IMR-90 (cell line): Measurements from ENCODE around the gene SCG5. TPM values are rescaled to one million over a fixed set of nuclear protein-coding genes. Genes with fewer than 3 reads are reported as not detected.

Source experiments
- ATAC-seq: fragments of 200-7000 bp; cut with Tn5 transposase; 2 replicates; pipeline ENCODE4 v1.9.1; 2020; ENCODE audit warnings: low read depth, mild to moderate bottlenecking, moderate library complexity
- BruUV-seq: library from RNA; stranded (reverse); fragments of 400-500 nt; replicated peaks from 2 replicates; lab custom pipeline; 2021; lab: Mats Ljungman, UMichigan
- CTCF ChIA-PET: fragments of 300-600 bp; formaldehyde crosslinking; extraction: SDS; loops from one replicate; lab custom pipeline; 2021; ENCODE audit warnings: antibody characterized with exemption; lab: Yijun Ruan, JAX
- POLR2A ChIA-PET: fragments of 300-600 bp; sonication (Branson Sonifier 250); formaldehyde crosslinking; loops from one replicate; lab custom pipeline; 2022; ENCODE audit warnings: antibody characterized with exemption; ENCODE audit not compliant: unreplicated experiment; lab: Charles Lee
- DNase-seq: peaks from one replicate; pipeline ENCODE4 v3.0.0; 2013
- H2AFZ ChIP-seq: replicated peaks from 2 replicates; pipeline ENCODE3; 2013; ENCODE audit warnings: low read length, mild to moderate bottlenecking; ENCODE audit not compliant: poor library complexity
- H2AK5ac ChIP-seq: 2 replicates; pipeline ENCODE4 v1.6.1; 2013; ENCODE audit warnings: low read depth, low read length, inconsistent platforms
- H2AK9ac ChIP-seq: replicated peaks from 2 replicates; pipeline ENCODE3; 2013; ENCODE audit warnings: mild to moderate bottlenecking, low read depth, low read length, moderate library complexity; ENCODE audit not compliant: poor library complexity
- H2BK120ac ChIP-seq: 2 replicates; pipeline ENCODE4 v1.6.1; 2013; ENCODE audit warnings: low read depth, low read length, inconsistent platforms
- H2BK15ac ChIP-seq: 3 replicates; pipeline ENCODE4 v1.6.1; 2013; ENCODE audit warnings: low read depth, low read length, inconsistent platforms
- H2BK20ac ChIP-seq: 2 replicates; pipeline ENCODE4 v1.6.1; 2013; ENCODE audit warnings: low read depth, mild to moderate bottlenecking, inconsistent platforms, low read length, moderate library complexity
- H2BK5ac ChIP-seq: 2 replicates; pipeline ENCODE4 v1.6.1; 2013; ENCODE audit warnings: mild to moderate bottlenecking, low read depth, low read length, inconsistent platforms; ENCODE audit not compliant: poor library complexity, severe bottlenecking
- H3K14ac ChIP-seq: replicated peaks from 2 replicates; pipeline ENCODE4 v1.6.1; 2013; ENCODE audit warnings: low read depth, low read length, inconsistent platforms
- H3K18ac ChIP-seq: 2 replicates; pipeline ENCODE4 v1.6.1; 2013; ENCODE audit warnings: low read depth, low read length, control low read depth
- H3K23ac ChIP-seq: 2 replicates; pipeline ENCODE4 v1.6.1; 2013; ENCODE audit warnings: low read depth, low read length, inconsistent platforms
- H3K27ac ChIP-seq: 2 replicates; pipeline ENCODE4 v1.5.1; 2013; ENCODE audit warnings: mild to moderate bottlenecking, control low read depth, low read length; ENCODE audit not compliant: insufficient read depth
- H3K27me3 ChIP-seq: 2 replicates; pipeline ENCODE4 v1.6.1; 2013; ENCODE audit warnings: low read length; ENCODE audit not compliant: control insufficient read depth, insufficient read depth
- H3K36me3 ChIP-seq: 2 replicates; pipeline ENCODE4 v1.6.1; 2013; ENCODE audit warnings: low read length, mixed read lengths; ENCODE audit not compliant: control insufficient read depth, insufficient read depth
- H3K4ac ChIP-seq: 2 replicates; pipeline ENCODE4 v1.6.1; 2013; ENCODE audit warnings: low read depth, low read length, inconsistent platforms
- H3K4me1 ChIP-seq: 2 replicates; pipeline ENCODE4 v1.6.1; 2013; ENCODE audit warnings: low read length, mixed read lengths; ENCODE audit not compliant: control insufficient read depth, insufficient read depth
- H3K4me2 ChIP-seq: 2 replicates; pipeline ENCODE4 v1.6.1; 2013; ENCODE audit warnings: low read depth, mild to moderate bottlenecking, control low read depth, low read length, moderate library complexity
- H3K4me3 ChIP-seq: 2 replicates; pipeline ENCODE4 v1.5.1; 2013; ENCODE audit warnings: low read depth, mild to moderate bottlenecking, control low read depth, low read length, moderate library complexity; ENCODE audit not compliant: insufficient read depth
- H3K56ac ChIP-seq: 2 replicates; pipeline ENCODE4 v1.6.1; 2013; ENCODE audit warnings: low read length, inconsistent platforms; ENCODE audit not compliant: insufficient read depth; ENCODE audit errors: extremely low read depth
- H3K79me1 ChIP-seq, 2 experiments: 2 replicates each; pipeline ENCODE4 v1.6.1; 2013; ENCODE audit warnings: low read length in 2 of 2, inconsistent platforms in 1 of 2, low read depth in 1 of 2
- H3K9ac ChIP-seq: 2 replicates; pipeline ENCODE4 v1.6.1; 2013; ENCODE audit warnings: low read depth, low read length, control low read depth
- H3K9me1 ChIP-seq: 2 replicates; pipeline ENCODE4 v1.6.1; 2013; ENCODE audit warnings: low read length, inconsistent platforms; ENCODE audit not compliant: insufficient read depth
- H3K9me3 ChIP-seq: 2 replicates; pipeline ENCODE4 v1.6.1; 2013; ENCODE audit warnings: low read length; ENCODE audit not compliant: control insufficient read depth, insufficient read depth
- H4K20me1 ChIP-seq: 2 replicates; pipeline ENCODE4 v1.6.1; 2013; ENCODE audit warnings: low read length, inconsistent platforms; ENCODE audit not compliant: insufficient read depth
- H4K5ac ChIP-seq: 2 replicates; pipeline ENCODE4 v1.6.1; 2013; ENCODE audit warnings: mild to moderate bottlenecking, low read depth, low read length, control low read depth
- H4K8ac ChIP-seq, 2 experiments: 2 replicates each; pipeline ENCODE4 v1.6.1; 2013; ENCODE audit warnings: low read depth in 2 of 2, low read length in 2 of 2, control low read depth in 1 of 2, inconsistent platforms in 1 of 2
- H4K91ac ChIP-seq: 2 replicates; pipeline ENCODE4 v1.6.1; 2013; ENCODE audit warnings: low read depth, low read length, inconsistent platforms; ENCODE audit not compliant: insufficient read depth
- MAFK ChIP-seq: IDR thresholded peaks from 2 replicates; pipeline ENCODE4 v1.6.1; 2012; ENCODE audit warnings: low read depth, low read length, improper control_type of control experiment
- POLR2A ChIP-seq: IDR thresholded peaks from 2 replicates; pipeline ENCODE4 v1.6.1; 2012; ENCODE audit warnings: mild to moderate bottlenecking, low read depth, low read length
- dilution Hi-C: fragments of 300-500 bp; cut with HindIII; formaldehyde crosslinking; loops from one replicate; pipeline ENCODE4 v1.14.3; 2018; ENCODE audit warnings: low sequenced_read_pairs; ENCODE audit not compliant: unreplicated experiment
- in situ Hi-C: fragments of 300-500 bp; cut with MboI; formaldehyde crosslinking; loops from 3 replicates; pipeline ENCODE4 v1.14.3; 2019; ENCODE audit warnings: low sequenced_read_pairs, inconsistent platforms, mixed read lengths
- intact Hi-C: fragments of 100-400 bp; cut with micrococcal nuclease; formaldehyde crosslinking; loops from 2 replicates; pipeline ENCODE4 v1.10.0; 2022
- polyA plus RNA-seq, 3 experiments: library from polyadenylated mRNA; depleted of rRNA; stranded (reverse); fragments of >200 nt; gene quantifications; 2 replicates each; pipeline ENCODE4 v1.2.3, GENCODE V29; 2012; ENCODE audit warnings: low replicate concordance in 1 of 3
- total RNA-seq: library from RNA; depleted of rRNA; stranded (reverse); fragments of >200 nt; gene quantifications from 2 replicates; pipeline ENCODE4 v1.2.3, GENCODE V29; 2012
- TF ChIP-seq, protein P1 (sequence below): fragments of 150-350 bp; IDR thresholded peaks from 2 replicates; pipeline ENCODE4 v1.6.1; 2016; ENCODE audit warnings: low read depth, mild to moderate bottlenecking, low read length, moderate library complexity, borderline replicate concordance

SCG5 gene
- total and polyA plus RNA-seq, 2 of the 4 experiments (the other 2 are of a cell fraction) = 7.9 to 16.8 TPM

DNA sequence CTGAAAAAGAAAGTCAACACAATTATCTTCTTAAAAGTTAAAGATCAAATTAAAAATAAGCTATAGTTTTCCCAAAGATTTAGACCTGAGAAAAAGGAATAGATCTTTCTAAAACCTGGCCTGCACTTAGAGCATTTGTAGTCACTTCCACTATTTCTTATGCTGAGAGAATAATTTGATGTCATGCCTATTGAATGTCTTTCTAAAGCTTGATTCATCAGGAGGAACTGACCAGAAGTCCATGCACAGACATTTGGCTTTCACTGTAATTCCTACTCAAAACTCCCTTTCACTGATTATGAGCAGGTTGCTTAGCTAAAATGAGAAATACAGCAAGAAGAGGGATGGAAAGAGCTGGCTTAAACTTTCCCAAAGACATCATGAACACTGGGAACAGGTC lies 80.6 kb downstream of the SCG5 start:
- Histone ChIP-seq H3K4ac (no peak overlapping the region; the same call in 1 of the 2 replicates), H3K79me1 (peaks cover 0 to 25% of the 10 kb centered on the region in 2 experiments; a peak in 2 of 4 replicates), H4K91ac (no peak overlapping the region), H2AFZ (no peak overlapping the region), H3K36me3 (peaks cover 41% of the 10 kb centered on the region), H3K4me2 (peak overlapping the region; percentile 64), H4K8ac (no peak overlapping the region; a peak in 1 of 4 replicates), H2BK15ac (no peak overlapping the region), H3K9ac (no peak overlapping the region), H3K27me3 (no peaks in the 10 kb centered on the region), H3K18ac (peak overlapping the region; percentile 4; the same call in 1 of the 2 replicates), H3K9me3 (no peaks in the 10 kb centered on the region), H2AK9ac (no peak overlapping the region), H3K14ac (no peak overlapping the region), H3K4me1 (peaks cover 2% of the 10 kb centered on the region; the same call in 1 of the 2 replicates), H3K56ac (no peak overlapping the region), H3K9me1 (no peaks in the 10 kb centered on the region; the same call in none of the 2 replicates), H3K23ac (peak overlapping the region; percentile 89), H2BK5ac (peak overlapping the region; percentile 77), H3K27ac (peak overlapping the region; percentile 61; the same call in 1 of the 2 replicates), H2AK5ac (no peak overlapping the region), H3K4me3 (no peak overlapping the region), H2BK20ac (no peak overlapping the region), H4K5ac (peak overlapping the region; percentile 19; the same call in 1 of the 2 replicates), H2BK120ac (no peak overlapping the region), H4K20me1 (peaks cover 79% of the 10 kb centered on the region)
- BruUV-seq = no TSS peak
- ChIA-PET POLR2A (no interaction called here), CTCF (no interaction called here)
- TF ChIP-seq MAFK = no peak
- TF ChIP-seq, protein P1, sequence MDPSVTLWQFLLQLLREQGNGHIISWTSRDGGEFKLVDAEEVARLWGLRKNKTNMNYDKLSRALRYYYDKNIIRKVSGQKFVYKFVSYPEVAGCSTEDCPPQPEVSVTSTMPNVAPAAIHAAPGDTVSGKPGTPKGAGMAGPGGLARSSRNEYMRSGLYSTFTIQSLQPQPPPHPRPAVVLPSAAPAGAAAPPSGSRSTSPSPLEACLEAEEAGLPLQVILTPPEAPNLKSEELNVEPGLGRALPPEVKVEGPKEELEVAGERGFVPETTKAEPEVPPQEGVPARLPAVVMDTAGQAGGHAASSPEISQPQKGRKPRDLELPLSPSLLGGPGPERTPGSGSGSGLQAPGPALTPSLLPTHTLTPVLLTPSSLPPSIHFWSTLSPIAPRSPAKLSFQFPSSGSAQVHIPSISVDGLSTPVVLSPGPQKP = no peak
- peak; percentile 44; the same call in 1 of the 2 replicates for TF ChIP-seq POLR2A
- dilution Hi-C loops (no loop called here), intact Hi-C loops (loop anchor here (5.0 kb wide), 1 partner anchor 120 kb away; no protein-coding TSS in a partner anchor), in situ Hi-C loops (loop anchor here (5.0 kb wide), 1 partner anchor 50 kb away; no protein-coding TSS in a partner anchor)
- ATAC-seq (no peak), DNase-seq (peak; percentile 55)
